ENCODE measurements around the gene MTOR. TPM values are rescaled to one million over a fixed set of nuclear protein-coding genes. Genes with fewer than 3 reads are reported as not detected.

MTOR gene
- total and polyA plus RNA-seq, 2 donors (not counting 1 experiment from before 2014, with no cell fraction given): 30.7 to 50.7 TPM

GRCh38 chr1:11059968-11060830, 202.2 kb downstream of the MTOR start, which contains the start of gene SRM:
TSS of gene SRM (minus strand) at chr1:11060018. CDS start at chr1:11059943, 75 bp downstream.
- Histone ChIP-seq H3K4me2 (replicated peaks; ENCODE audit: low read depth, low read length, poor library complexity, severe bottlenecking) (peak within 1 kb of the TSS; percentile 99), H3K4me3 (ENCODE audit: control extremely low read depth in 1 of 5, extremely low read depth in 1 of 5, insufficient read depth in 1 of 5, low read depth in 2 of 5, low read length in 4 of 5) (peak within 1 kb of the TSS; percentile 73 to 93 (median 79)), H3K27me3 (replicated peaks in 1 of 4; ENCODE audit: control extremely low read depth in 1 of 4, control insufficient read depth in 3 of 4, insufficient read depth in 4 of 4, low read length in 3 of 4) (no peaks in the 10 kb centered on the region), H3K4me1 (ENCODE audit: control insufficient read depth in 2 of 2, insufficient read depth in 2 of 2, low read length in 2 of 2) (peaks cover 16 to 19% of the 10 kb centered on the region in 2 donors), H3K9ac (ENCODE audit: low read length) (peak within 1 kb of the TSS; percentile 95), H3K36me3 (replicated peaks in 1 of 2; ENCODE audit: control extremely low read depth in 1 of 2, control insufficient read depth in 1 of 2, extremely low read depth in 1 of 2, insufficient read depth in 2 of 2, low read length in 1 of 2) (peaks cover 4 to 9% of the 10 kb centered on the region in 2 experiments), H3K9me3 (ENCODE audit: control extremely low read depth in 1 of 3, control insufficient read depth in 2 of 3, insufficient read depth in 1 of 3, low read length in 2 of 3) (peaks cover 0 to 3% (median 0%) of the 10 kb centered on the region in 3 donors), H4K20me1 (ENCODE audit: control insufficient read depth, insufficient read depth, low read length, poor library complexity, severe bottlenecking) (peaks cover 10% of the 10 kb centered on the region), H3K79me2 (ENCODE audit: control insufficient read depth, insufficient read depth, low read length) (peaks cover 28% of the 10 kb centered on the region), H3K27ac (ENCODE audit: low read length in 2 of 2) (peak within 1 kb of the TSS; percentile 43 to 65), H2AFZ (ENCODE audit: insufficient read depth, low read depth, low read length, poor library complexity, severe bottlenecking) (peak within 1 kb of the TSS; percentile 91)
- CTCF ChIA-PET: interaction anchor here (1.6 to 3.0 kb wide), 2 partner anchors 22 to 39 kb away, joined by 4 to 22 read pairs; partner anchors contain the start of gene EXOSC10
- no peaks in the 10 kb centered on the region for H3K27me3 Mint-ChIP-seq
- peaks cover 25% of the 10 kb centered on the region for H3K4me1 Mint-ChIP-seq
- H3K27ac Mint-ChIP-seq: peak within 1 kb of the TSS; percentile 92
- TF ChIP-seq EZH2 (IDR thresholded peaks at IDR 0.05; ENCODE audit: borderline replicate concordance, insufficient read depth, low read depth, low read length, poor library complexity, severe bottlenecking) (no peak), CTCF (IDR thresholded peaks at IDR 0.05) (peak; percentile 37)
- under 1% methylated on average over 79 of the region's 83 CpGs for WGBS (ENCODE audit: insufficient coverage)
- POLR2A ChIA-PET: interaction anchor here (0.6 to 2.2 kb wide), 3 partner anchors 22 to 588 kb away, joined by 3 to 6 read pairs (median 5); partner anchors contain the start of gene EXOSC10
- DNase-seq (peak; percentile 93), ATAC-seq (ENCODE audit: low read depth) (peak; percentile 98)
- intact Hi-C loops (cut with micrococcal nuclease): loop anchor here (1.0 kb wide), 4 partner anchors 39 to 621 kb away; partner anchors contain the start of genes EXOSC10, MAD2L2, TARDBP and UBIAD1
- no peaks in the 10 kb centered on the region for H3K9me3 Mint-ChIP-seq (ENCODE audit: insufficient read depth)
- peak within 1 kb of the TSS; percentile 98 for H3K4me3 Mint-ChIP-seq
